HepG2 (cell line): Measurements from ENCODE around the gene SLC13A3. TPM values are rescaled to one million over a fixed set of nuclear protein-coding genes. Genes with fewer than 3 reads are reported as not detected.

Source experiments
- BRF2 ChIP-seq: sonication (generic); formaldehyde crosslinking; IDR thresholded peaks from 2 replicates; pipeline ENCODE4 v1.8.1; 2022; ENCODE audit warnings: mild to moderate bottlenecking, missing genetic modification reagents
- CBX1 ChIP-seq: IDR thresholded peaks from one replicate; pipeline ENCODE4 v1.6.1; 2016; ENCODE audit warnings: antibody characterized with exemption, low read depth
- GATAD1 ChIP-seq: IDR thresholded peaks from 2 replicates; pipeline ENCODE4 v1.6.1; 2016; ENCODE audit warnings: missing genetic modification reagents, missing compliant biosample characterization
- GZF1 ChIP-seq: sonication (generic); formaldehyde crosslinking; IDR thresholded peaks from 2 replicates; pipeline ENCODE4 v1.5.1; 2020; ENCODE audit warnings: mild to moderate bottlenecking, missing genetic modification reagents
- HBP1 ChIP-seq: IDR thresholded peaks from 2 replicates; pipeline ENCODE4 v1.6.1; 2016; ENCODE audit warnings: low read depth, control low read depth
- HNRNPH1 ChIP-seq: fragments of 200-400 bp; formaldehyde crosslinking; optimal IDR thresholded peaks from 2 replicates; pipeline ENCODE3; 2017; ENCODE audit warnings: mild to moderate bottlenecking, low read depth, low read length
- MYC ChIP-seq: sonication (generic); formaldehyde crosslinking; IDR thresholded peaks from 2 replicates; pipeline ENCODE4 v1.9.0; 2021; ENCODE audit warnings: missing genetic modification reagents, borderline replicate concordance
- PLSCR1 ChIP-seq: sonication (generic); formaldehyde crosslinking; IDR thresholded peaks from 2 replicates; pipeline ENCODE4 v1.5.0; 2020; ENCODE audit warnings: missing genetic modification reagents, mild to moderate bottlenecking, borderline replicate concordance
- SAFB2 ChIP-seq: sonication (generic); formaldehyde crosslinking; IDR thresholded peaks from 2 replicates; pipeline ENCODE4 v1.5.1; 2020; ENCODE audit warnings: missing genetic modification reagents, low read depth, mild to moderate bottlenecking, borderline replicate concordance
- SMAD3 ChIP-seq: sonication (generic); formaldehyde crosslinking; IDR thresholded peaks from 2 replicates; pipeline ENCODE4 v1.4.0; 2020; ENCODE audit warnings: missing genetic modification reagents
- ZBTB25 ChIP-seq: IDR thresholded peaks from 2 replicates; pipeline ENCODE4 v1.6.1; 2018; ENCODE audit warnings: missing genetic modification reagents
- ZBTB39 ChIP-seq: sonication (generic); formaldehyde crosslinking; IDR thresholded peaks from 2 replicates; pipeline ENCODE4 v1.5.0; 2020; ENCODE audit warnings: missing genetic modification reagents
- ZKSCAN1 ChIP-seq: fragments of 150-350 bp; IDR thresholded peaks from 2 replicates; pipeline ENCODE4 v1.6.1; 2014; ENCODE audit warnings: low read length
- ZNF430 ChIP-seq: sonication (generic); formaldehyde crosslinking; IDR thresholded peaks from 2 replicates; pipeline ENCODE4 v1.9.0; 2021; ENCODE audit warnings: mild to moderate bottlenecking, missing genetic modification reagents
- ZNF646 ChIP-seq: sonication (generic); formaldehyde crosslinking; IDR thresholded peaks from 2 replicates; pipeline ENCODE4 v1.9.0; 2021; ENCODE audit warnings: mild to moderate bottlenecking, missing genetic modification reagents
- ZNF746 ChIP-seq: sonication (generic); formaldehyde crosslinking; IDR thresholded peaks from 2 replicates; pipeline ENCODE4 v1.8.0; 2022; ENCODE audit warnings: mild to moderate bottlenecking, missing genetic modification reagents
- polyA plus RNA-seq, 8 experiments: library from polyadenylated mRNA; depleted of rRNA in 3 of 8; stranded (reverse) in 7 of 8; unstranded in 1 of 8; fragments of >200 nt; fragmentation: Illumina TruSeq in 4 of 8; extraction: Trizol in 4 of 8; gene quantifications; 2 replicates each; pipeline versions ENCODE4 v1.2.1 to v1.2.3, GENCODE V29; 2011 to 2016; ENCODE audit warnings: low read depth in 4 of 8, missing spikeins in 1 of 8, mixed read lengths in 1 of 8; ENCODE audit not compliant: insufficient read depth in 1 of 8
- total RNA-seq, 5 experiments: library from RNA; depleted of rRNA; stranded (reverse); fragments of >200 nt; fragmentation: Illumina TruSeq; extraction: Trizol; gene quantifications; 2 replicates each; pipeline ENCODE4 v1.2.3, GENCODE V29; 2016; ENCODE audit warnings: low read depth in 1 of 5

SLC13A3 gene
- total and polyA plus RNA-seq, 2 of the 13 experiments (the other 11 are each of a cell fraction or from before 2014, with no cell fraction given), result 66.5 to 76.0 TPM

GRCh38 chr20:46607191-46607848 is 43.9 kb downstream of the SLC13A3 start (continued):
- 0 out of 2 replicates have a peak, but pooled peaks have one; percentile 50 for TF ChIP-seq HBP1
- no peak for TF ChIP-seq PLSCR1
- no peak; the same call in 1 of the 2 replicates for TF ChIP-seq SAFB2 (CRISPR knock-in tag)
- TF ChIP-seq GATAD1, result peak; percentile 66; the same call in 1 of the 2 replicates
- no peak for TF ChIP-seq HNRNPH1
- no peak for TF ChIP-seq BRF2 (CRISPR knock-in tag)
- TF ChIP-seq CBX1, result peak; percentile 24
- peak; percentile 74 for TF ChIP-seq ZNF430
- no peak for TF ChIP-seq ZBTB25
- TF ChIP-seq ZNF746, result peak; percentile 88
- no peak for TF ChIP-seq ZNF646
- no peak; the same call in 1 of the 2 replicates for TF ChIP-seq GZF1
- peak; percentile 66; the same call in 1 of the 2 replicates for TF ChIP-seq MYC
- TF ChIP-seq ZBTB39 (CRISPR knock-in tag), result no peak; the same call in 1 of the 2 replicates
- no peak for TF ChIP-seq ZKSCAN1
- TF ChIP-seq SMAD3 (CRISPR knock-in tag), result peak; percentile 75
